HepG2 (cell line): Measurements from ENCODE around the gene KAT6B. TPM values are rescaled to one million over a fixed set of nuclear protein-coding genes. Genes with fewer than 3 reads are reported as not detected.

ENCODE experiments used
- BCL3 ChIP-seq: sonication (generic); formaldehyde crosslinking; IDR thresholded peaks from 2 replicates; pipeline ENCODE4 v1.5.1; 2020; ENCODE audit warnings: mild to moderate bottlenecking, missing genetic modification reagents, moderate library complexity
- BORCS8-MEF2B ChIP-seq: sonication (generic); formaldehyde crosslinking; IDR thresholded peaks from 2 replicates; pipeline ENCODE4 v1.8.0; 2022; ENCODE audit warnings: mild to moderate bottlenecking, missing genetic modification reagents
- ELF1 ChIP-seq: sonication (generic); formaldehyde crosslinking; IDR thresholded peaks from 2 replicates; pipeline ENCODE4 v1.4.0; 2020; ENCODE audit warnings: missing genetic modification reagents
- HOXA3 ChIP-seq: sonication (generic); formaldehyde crosslinking; IDR thresholded peaks from 2 replicates; pipeline ENCODE4 v1.5.0; 2020; ENCODE audit warnings: missing genetic modification reagents
- THAP7 ChIP-seq: sonication (generic); formaldehyde crosslinking; IDR thresholded peaks from 2 replicates; pipeline ENCODE4 v1.8.1; 2023; ENCODE audit warnings: mild to moderate bottlenecking, missing genetic modification reagents
- ZBTB33 ChIP-seq: sonication (generic); formaldehyde crosslinking; IDR thresholded peaks from 2 replicates; pipeline ENCODE4 v1.4.0; 2020; ENCODE audit warnings: missing genetic modification reagents
- ZNF570 ChIP-seq: sonication (generic); formaldehyde crosslinking; IDR thresholded peaks from 2 replicates; pipeline ENCODE4 v1.4.0; 2020; ENCODE audit warnings: mild to moderate bottlenecking, missing genetic modification reagents, borderline replicate concordance
- ZNF740 ChIP-seq: sonication (generic); formaldehyde crosslinking; IDR thresholded peaks from 2 replicates; pipeline ENCODE4 v1.4.0; 2020; ENCODE audit warnings: missing genetic modification reagents
- ZNF800 ChIP-seq: sonication (generic); formaldehyde crosslinking; IDR thresholded peaks from 2 replicates; pipeline ENCODE4 v1.4.0; 2020; ENCODE audit warnings: missing genetic modification reagents
- polyA plus RNA-seq, 8 experiments: library from polyadenylated mRNA; depleted of rRNA in 3 of 8; stranded (reverse) in 7 of 8; unstranded in 1 of 8; fragments of >200 nt; fragmentation: Illumina TruSeq in 4 of 8; extraction: Trizol in 4 of 8; gene quantifications; 2 replicates each; pipeline versions ENCODE4 v1.2.1 to v1.2.3, GENCODE V29; 2011 to 2016; ENCODE audit warnings: low read depth in 4 of 8, missing spikeins in 1 of 8, mixed read lengths in 1 of 8; ENCODE audit not compliant: insufficient read depth in 1 of 8
- total RNA-seq, 5 experiments: library from RNA; depleted of rRNA; stranded (reverse); fragments of >200 nt; fragmentation: Illumina TruSeq; extraction: Trizol; gene quantifications; 2 replicates each; pipeline ENCODE4 v1.2.3, GENCODE V29; 2016; ENCODE audit warnings: low read depth in 1 of 5

The KAT6B gene
- total and polyA plus RNA-seq, 2 of the 13 experiments (the other 11 are each of a cell fraction or from before 2014, with no cell fraction given), result 3.0 to 9.5 TPM

DNA sequence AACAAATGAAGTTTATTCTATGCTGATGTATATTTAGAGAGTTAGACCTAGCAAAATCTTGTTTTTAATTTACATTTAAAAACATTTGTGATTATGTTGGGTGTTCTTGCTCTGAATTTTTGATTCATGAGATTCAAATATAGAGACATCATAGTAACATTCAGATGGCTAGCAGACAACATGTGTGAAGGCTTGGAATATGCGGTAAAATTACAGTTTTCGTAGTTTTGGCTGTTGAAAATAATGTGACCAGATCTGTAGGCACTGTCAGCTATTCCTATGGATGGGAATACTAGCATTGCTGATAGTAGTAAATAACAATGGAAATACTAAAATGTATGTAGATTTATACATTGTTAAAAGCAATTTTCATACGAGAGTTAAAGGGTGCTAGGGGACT is 131.9 kb downstream of the KAT6B start (continued):
- TF ChIP-seq BCL3 (no peak), ELF1 (CRISPR knock-in tag) (no peak), ZNF800 (CRISPR knock-in tag) (no peak), HOXA3 (CRISPR knock-in tag) (no peak), BORCS8-MEF2B (no peak), ZBTB33 (no peak), ZNF570 (CRISPR knock-in tag) (no peak), ZNF740 (CRISPR knock-in tag) (no peak), THAP7 (CRISPR knock-in tag) (no peak)
